Upper lobe of left lung (tissue), 4 donors: ENCODE measurements around the gene TSPYL1.

Experiments used
- POLR2A ChIP-seq, 4 donors: fragments of 450-650 bp; IDR thresholded peaks; one replicate each; pipeline ENCODE4 v1.5.1; 2016 to 2017; ENCODE audit warnings: antibody characterized with exemption in 4 of 4, mild to moderate bottlenecking in 2 of 4
- POLR2AphosphoS5 ChIP-seq, 2 donors: sonication (generic); formaldehyde crosslinking; IDR thresholded peaks; one replicate each; pipeline ENCODE4 v1.5.1; 2017; ENCODE audit warnings: antibody characterized with exemption in 2 of 2

- no peak for TF ChIP-seq POLR2A (IDR thresholded peaks at IDR 0.05)
- no peak for TF ChIP-seq POLR2AphosphoS5 (IDR thresholded peaks at IDR 0.05)
Measured at GRCh38 chr6:116326181-116326671, 46.5 kb upstream of the TSPYL1 start.
